ENCODE measurements around the gene LRP1B.

Gene LRP1B

GRCh38 chr2:141967503-141967902, 163.3 kb downstream of the LRP1B start:
- TF ChIP-seq TAF1 (IDR thresholded peaks at IDR 0.05; ENCODE audit: low read depth) (no peak), REST (IDR thresholded peaks at IDR 0.05; ENCODE audit: low read depth) (no peak), CREB1 (IDR thresholded peaks at IDR 0.05; ENCODE audit: low read depth) (no peak), CEBPB (IDR thresholded peaks at IDR 0.05) (no peak), TCF12 (IDR thresholded peaks at IDR 0.05; ENCODE audit: low read depth) (no peak), FOXM1 (IDR thresholded peaks at IDR 0.05; ENCODE audit: borderline replicate concordance, low read depth) (no peak), TEAD4 (IDR thresholded peaks at IDR 0.05) (no peak), EGR1 (IDR thresholded peaks at IDR 0.05) (no peak), NFIC (IDR thresholded peaks at IDR 0.05) (no peak), RAD21 (IDR thresholded peaks at IDR 0.05; ENCODE audit: low read depth) (no peak), MAX (IDR thresholded peaks at IDR 0.05) (no peak), ZBTB7A (IDR thresholded peaks at IDR 0.05; ENCODE audit: low read depth) (no peak), EP300 (IDR thresholded peaks at IDR 0.05; ENCODE audit: borderline replicate concordance) (no peak), USF1 (IDR thresholded peaks at IDR 0.05) (no peak), YY1 (IDR thresholded peaks at IDR 0.05; ENCODE audit: low read depth) (no peak)

- no peak for TF ChIP-seq TAF1 (IDR thresholded peaks at IDR 0.05; ENCODE audit: low read depth)
- no peak for TF ChIP-seq YY1 (IDR thresholded peaks at IDR 0.05; ENCODE audit: low read depth)
- no peak for TF ChIP-seq RAD21 (IDR thresholded peaks at IDR 0.05; ENCODE audit: low read depth)
- no peak for TF ChIP-seq TCF12 (IDR thresholded peaks at IDR 0.05; ENCODE audit: low read depth)
- no peak for TF ChIP-seq NFIC (IDR thresholded peaks at IDR 0.05)
- TF ChIP-seq ZBTB7A (IDR thresholded peaks at IDR 0.05; ENCODE audit: low read depth) = no peak
- no peak for TF ChIP-seq EGR1 (IDR thresholded peaks at IDR 0.05)
- no peak for TF ChIP-seq EP300 (IDR thresholded peaks at IDR 0.05; ENCODE audit: borderline replicate concordance)
- no peak for TF ChIP-seq FOXM1 (IDR thresholded peaks at IDR 0.05; ENCODE audit: borderline replicate concordance, low read depth)
- TF ChIP-seq USF1 (IDR thresholded peaks at IDR 0.05) = no peak
- TF ChIP-seq TEAD4 (IDR thresholded peaks at IDR 0.05) = no peak
- TF ChIP-seq CEBPB (IDR thresholded peaks at IDR 0.05) = no peak
- TF ChIP-seq REST (IDR thresholded peaks at IDR 0.05; ENCODE audit: low read depth) = no peak
- TF ChIP-seq CREB1 (IDR thresholded peaks at IDR 0.05; ENCODE audit: low read depth) = no peak
- no peak for TF ChIP-seq MAX (IDR thresholded peaks at IDR 0.05)
Observed at GRCh38 chr2:141959941-141960340, 170.9 kb downstream of the LRP1B start.

GRCh38 chr2:141959016-141959415, 171.8 kb downstream of the LRP1B start:
- TF ChIP-seq FOXM1 (IDR thresholded peaks at IDR 0.05; ENCODE audit: borderline replicate concordance, low read depth) (no peak), TAF1 (IDR thresholded peaks at IDR 0.05; ENCODE audit: low read depth) (no peak), EGR1 (IDR thresholded peaks at IDR 0.05) (no peak), NFIC (IDR thresholded peaks at IDR 0.05) (no peak), CREB1 (IDR thresholded peaks at IDR 0.05; ENCODE audit: low read depth) (no peak), YY1 (IDR thresholded peaks at IDR 0.05; ENCODE audit: low read depth) (no peak), ZBTB7A (IDR thresholded peaks at IDR 0.05; ENCODE audit: low read depth) (no peak), TCF12 (IDR thresholded peaks at IDR 0.05; ENCODE audit: low read depth) (no peak), EP300 (IDR thresholded peaks at IDR 0.05; ENCODE audit: borderline replicate concordance) (no peak), CEBPB (IDR thresholded peaks at IDR 0.05) (no peak), MAX (IDR thresholded peaks at IDR 0.05) (no peak), TEAD4 (IDR thresholded peaks at IDR 0.05) (no peak)

GRCh38 chr2:141957827-141958450, 172.9 kb downstream of the LRP1B start:
- no peak for TF ChIP-seq FOXM1 (IDR thresholded peaks at IDR 0.05; ENCODE audit: borderline replicate concordance, low read depth)
- TF ChIP-seq TAF1 (IDR thresholded peaks at IDR 0.05; ENCODE audit: low read depth) = no peak
- TF ChIP-seq ZBTB7A (IDR thresholded peaks at IDR 0.05; ENCODE audit: low read depth) = no peak
- no peak for TF ChIP-seq CEBPB (IDR thresholded peaks at IDR 0.05)

GRCh38 chr2:141957321-141957720, 173.5 kb downstream of the LRP1B start:
- TF ChIP-seq FOXM1 (IDR thresholded peaks at IDR 0.05; ENCODE audit: borderline replicate concordance, low read depth) (no peak), USF1 (IDR thresholded peaks at IDR 0.05) (no peak), YY1 (IDR thresholded peaks at IDR 0.05; ENCODE audit: low read depth) (no peak), ZBTB7A (IDR thresholded peaks at IDR 0.05; ENCODE audit: low read depth) (no peak), TAF1 (IDR thresholded peaks at IDR 0.05; ENCODE audit: low read depth) (no peak), TCF12 (IDR thresholded peaks at IDR 0.05; ENCODE audit: low read depth) (no peak), REST (IDR thresholded peaks at IDR 0.05; ENCODE audit: low read depth) (no peak)

Measured in Ishikawa (cell line).